CD4-positive, alpha-beta T cell treated with Interferon alpha-2 for 1 hour (primary cell): Measurements from ENCODE around the gene OR10V1.

Experiments
- DNase-seq, 2 donors: peaks; one replicate each; pipeline ENCODE4 v3.0.0-alpha.2; 2020 to 2022

The OR10V1 gene, protein sequence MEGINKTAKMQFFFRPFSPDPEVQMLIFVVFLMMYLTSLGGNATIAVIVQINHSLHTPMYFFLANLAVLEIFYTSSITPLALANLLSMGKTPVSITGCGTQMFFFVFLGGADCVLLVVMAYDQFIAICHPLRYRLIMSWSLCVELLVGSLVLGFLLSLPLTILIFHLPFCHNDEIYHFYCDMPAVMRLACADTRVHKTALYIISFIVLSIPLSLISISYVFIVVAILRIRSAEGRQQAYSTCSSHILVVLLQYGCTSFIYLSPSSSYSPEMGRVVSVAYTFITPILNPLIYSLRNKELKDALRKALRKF

DNA sequence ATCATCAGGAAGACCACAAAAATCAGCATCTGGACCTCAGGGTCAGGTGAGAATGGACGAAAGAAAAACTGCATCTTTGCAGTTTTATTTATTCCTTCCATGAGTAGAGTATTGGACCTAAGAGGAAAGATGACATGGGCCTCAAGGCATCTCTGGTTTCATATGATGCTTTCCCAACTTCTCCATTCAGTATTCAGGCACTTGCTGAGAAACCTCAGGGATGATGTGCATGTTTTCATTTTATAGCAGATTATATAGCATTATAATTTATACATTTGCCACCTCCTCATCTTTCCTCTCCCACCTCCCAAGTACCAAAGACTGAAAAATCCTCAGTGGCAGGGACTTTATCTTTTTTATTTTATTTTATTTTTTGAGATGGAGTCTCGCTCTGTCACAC lies at the start of gene OR10V1:
Gene OR10V1, minus strand, starts transcription at position 101 of the 400 bp plus-strand sequence. Its CDS starts 0 bp downstream, at position 101.
- no peak for DNase-seq

DNA sequence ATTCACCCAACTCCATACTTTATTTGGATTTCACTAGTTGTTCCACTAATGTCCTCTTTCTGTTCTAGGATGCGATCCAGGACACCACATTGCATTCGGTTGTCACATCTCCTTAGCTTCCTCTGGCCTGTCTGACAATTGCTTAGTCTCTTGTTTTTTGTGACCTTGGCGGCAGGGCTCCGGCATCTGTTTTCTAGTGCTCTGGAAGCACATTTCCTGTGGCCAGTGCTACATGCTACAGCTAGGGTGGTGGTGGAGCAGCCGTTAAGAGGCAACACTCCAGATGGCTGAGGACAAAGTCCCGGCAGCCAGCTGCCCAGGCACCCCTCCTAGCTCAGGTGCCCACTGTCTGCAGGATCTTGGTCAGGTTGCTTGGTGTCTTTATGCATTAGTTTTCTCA lies 48.3 kb upstream of the OR10V1 start:
- DNase-seq: no peak

DNA sequence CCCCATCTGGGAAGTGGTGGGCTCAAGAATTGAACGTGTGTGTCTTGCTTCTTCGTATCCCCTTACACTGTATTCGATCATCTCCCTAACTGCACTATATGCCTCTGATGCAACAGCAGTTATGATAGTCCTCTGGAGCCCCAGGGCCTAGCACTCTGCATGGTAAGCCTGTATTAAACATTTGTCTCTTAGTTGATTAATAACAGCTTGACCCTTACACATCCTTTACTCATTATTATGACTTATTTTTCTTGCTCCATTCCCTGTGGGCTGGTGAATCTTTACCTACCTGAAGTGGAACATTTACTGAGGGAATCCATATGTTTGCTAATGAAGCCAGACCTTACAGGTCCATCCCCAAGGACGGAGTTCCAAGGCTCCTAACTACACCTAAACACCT lies 47.1 kb upstream of the OR10V1 start:
- DNase-seq: no peak

DNA sequence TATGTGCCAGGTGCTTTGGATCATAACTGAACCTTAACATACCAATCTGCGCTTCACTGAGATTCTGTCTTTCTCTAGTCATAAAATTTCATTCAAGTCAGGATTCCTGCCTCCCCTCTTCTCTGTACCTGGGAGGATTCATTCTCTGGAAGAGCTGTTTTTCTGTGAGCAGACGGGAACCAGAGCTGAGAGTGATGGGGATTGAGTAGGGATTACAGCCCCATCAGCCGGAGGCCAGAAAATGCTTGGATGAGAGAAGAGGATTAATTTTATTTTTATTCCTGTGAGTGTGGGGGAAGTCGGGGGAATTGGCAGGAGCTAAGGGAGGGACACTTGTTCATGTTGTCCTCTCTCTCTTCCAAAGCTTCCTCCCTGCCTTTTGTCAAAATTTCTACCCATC lies 46.3 kb upstream of the OR10V1 start:
- no peak for DNase-seq

DNA sequence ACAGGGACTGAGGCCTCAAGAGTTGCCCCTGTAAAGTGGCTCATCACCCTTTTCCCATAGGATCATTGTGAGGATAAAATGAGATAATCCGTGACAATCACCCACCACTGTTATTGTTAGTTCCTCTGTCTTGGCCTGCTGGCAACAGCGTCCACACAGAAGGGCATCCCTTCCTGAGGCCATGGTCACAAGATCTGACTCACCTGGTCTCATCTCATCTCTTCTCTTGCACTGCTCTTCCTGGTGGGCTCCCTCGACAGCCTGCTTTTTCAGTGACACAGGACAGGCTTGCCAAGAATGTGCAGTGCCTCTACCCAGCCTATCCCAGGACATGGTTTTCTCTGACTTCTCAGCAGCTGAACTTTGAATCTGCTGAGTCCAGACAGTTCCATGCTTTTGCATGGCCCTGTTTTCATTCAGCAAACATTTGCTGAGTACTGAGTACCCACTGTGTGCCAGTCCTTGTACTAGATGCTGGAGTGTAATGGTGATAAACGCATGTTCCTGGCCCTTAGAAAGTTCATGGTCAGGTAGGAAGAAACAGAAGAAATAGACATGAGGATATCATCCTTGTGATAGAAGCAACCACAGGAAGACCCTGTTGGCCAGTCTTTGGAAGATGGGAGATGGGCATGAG lies 44.9 kb upstream of the OR10V1 start:
- DNase-seq: no peak

DNA sequence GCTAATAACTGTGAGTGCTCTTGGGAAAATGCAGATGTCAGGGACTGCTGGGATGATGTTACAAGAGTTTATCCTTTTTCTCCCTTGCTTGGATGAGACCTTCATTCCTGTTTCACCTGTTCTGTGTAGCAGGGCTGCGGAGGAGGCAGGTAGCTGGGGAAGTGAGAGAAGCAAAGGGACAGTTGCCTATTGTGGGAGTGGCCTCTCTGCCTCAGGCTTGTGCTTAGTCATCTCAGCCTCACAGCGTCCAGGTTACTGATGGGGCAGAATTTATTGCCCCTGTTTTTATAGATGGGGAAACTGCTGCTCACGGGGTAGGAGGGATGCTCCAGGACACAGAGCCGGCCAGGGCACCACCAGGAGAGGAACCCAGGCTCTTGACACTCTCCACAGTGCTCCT lies 43.2 kb upstream of the OR10V1 start:
- no peak for DNase-seq

DNA sequence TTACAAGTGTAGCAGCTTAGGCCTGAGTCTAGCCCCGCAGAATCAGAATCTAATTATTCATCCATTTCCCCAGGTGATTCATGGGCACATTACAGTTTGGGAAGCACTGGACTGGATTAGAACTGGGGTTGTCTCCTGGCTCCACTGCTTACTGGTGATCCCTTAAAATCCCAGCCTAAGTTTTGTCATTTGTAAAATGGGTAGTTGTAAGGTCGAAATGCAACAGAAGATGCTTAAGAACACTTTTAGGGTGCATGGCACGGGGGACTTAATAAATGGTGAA lies 42.9 kb upstream of the OR10V1 start:
- DNase-seq: no peak

DNA sequence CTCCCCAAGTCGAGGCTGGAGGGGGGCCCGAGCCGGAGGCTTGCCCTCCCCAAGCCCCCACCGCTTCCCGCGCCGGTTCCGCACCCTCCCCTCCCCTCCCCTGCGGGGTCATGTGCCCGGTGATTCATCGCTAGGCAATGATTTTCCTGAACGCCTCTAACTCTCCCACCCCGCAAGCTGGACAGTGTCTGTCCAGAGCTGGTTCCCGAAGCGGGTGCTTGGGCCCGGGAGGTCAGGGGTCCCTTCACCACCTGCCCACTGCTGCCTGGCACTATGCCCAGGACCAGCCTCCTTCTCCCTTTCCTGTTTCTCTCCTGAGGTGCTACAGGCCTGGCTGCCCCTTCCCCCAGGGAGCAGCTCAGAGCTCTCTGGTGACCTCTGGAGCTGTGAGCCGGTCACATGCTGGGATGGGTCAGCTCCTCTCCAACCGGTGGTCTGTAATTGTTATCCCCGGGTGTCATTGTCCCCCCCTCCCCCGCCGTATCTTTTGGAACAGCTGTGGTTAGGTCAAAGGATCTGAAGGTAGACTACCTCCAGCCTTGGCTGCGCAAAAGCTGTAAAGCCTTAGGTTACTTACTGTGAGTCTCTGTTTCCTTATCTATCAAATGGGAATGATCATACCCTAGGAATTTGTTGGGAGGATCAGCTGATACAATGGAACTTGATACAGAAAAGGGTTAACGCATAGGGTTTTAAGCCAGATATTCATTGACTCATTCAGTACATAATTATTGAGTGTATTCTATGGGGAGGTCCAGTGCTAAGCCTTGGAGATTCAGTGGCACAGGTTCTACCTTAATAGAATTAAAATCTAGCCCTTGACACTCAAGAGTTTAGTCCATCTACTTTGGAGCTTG lies 42.3 kb upstream of the OR10V1 start:
- DNase-seq: peak in 1 of 2 donors; percentile 44

DNA sequence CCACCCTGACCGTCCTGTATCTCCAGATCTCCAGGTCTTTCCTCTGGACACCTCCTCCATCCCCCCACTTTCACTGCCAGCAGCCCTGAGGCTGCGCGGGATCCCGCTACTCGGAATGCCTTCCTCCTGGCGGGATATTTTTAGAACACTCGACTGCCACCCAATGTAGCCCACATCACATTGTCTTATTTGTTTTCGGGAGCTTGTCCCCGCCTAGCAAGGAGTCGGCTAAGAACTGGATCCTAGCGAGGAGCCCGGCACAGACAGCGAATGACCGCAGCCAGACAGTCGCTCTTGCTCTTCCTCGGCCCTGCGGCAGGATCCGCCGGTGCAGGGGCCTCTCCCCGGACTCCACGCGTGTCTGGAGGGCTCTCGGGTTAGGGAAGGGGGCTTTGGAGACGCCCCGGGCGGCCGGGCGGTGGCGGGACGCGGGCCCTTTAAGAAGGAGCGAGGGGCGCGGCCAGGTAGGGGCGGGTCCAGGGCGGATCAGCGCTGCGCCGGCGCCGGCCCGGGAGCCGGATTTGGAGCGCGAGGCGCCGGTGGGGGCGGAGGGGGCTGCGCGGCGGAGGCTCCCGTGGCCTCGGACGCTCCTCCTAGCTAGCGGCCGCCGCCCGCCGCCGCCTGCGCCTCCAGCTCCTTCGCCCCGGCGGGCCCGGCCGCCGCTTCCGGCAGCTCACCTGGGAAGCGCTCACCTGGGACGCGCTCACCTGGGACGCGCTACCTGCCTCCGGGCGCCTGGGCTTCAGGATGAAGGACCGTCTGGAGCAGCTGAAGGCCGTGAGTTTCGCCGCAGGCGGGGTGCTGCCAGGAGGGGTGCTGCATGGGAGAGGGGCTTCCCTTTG lies 41.4 kb upstream of the OR10V1 start, which contains the start of gene STX3:
Gene STX3, plus strand, starts transcription at position 518 of the 842 bp plus-strand sequence. Its CDS starts 230 bp downstream, at position 748.
- peak; percentile 56 to 74 for DNase-seq

DNA sequence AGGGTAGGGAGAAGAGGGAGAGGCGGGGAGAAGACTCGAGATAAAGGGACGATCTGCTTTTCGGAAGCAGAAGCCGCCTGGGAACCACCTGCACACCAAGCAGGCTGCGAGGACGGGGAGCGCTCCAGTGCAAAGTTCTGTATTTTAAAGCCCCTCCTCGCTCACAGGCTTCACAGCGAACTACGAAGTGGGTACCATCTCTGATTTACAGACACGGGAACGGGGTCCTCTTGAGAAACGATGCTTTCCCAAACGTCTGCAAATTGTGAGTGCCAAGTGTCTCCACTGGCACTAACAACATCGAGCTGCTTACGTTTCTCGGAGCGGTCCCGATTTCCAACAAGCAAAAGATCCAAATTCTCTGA lies 40.8 kb upstream of the OR10V1 start:
- DNase-seq: peak in 1 of 2 donors; percentile 24

DNA sequence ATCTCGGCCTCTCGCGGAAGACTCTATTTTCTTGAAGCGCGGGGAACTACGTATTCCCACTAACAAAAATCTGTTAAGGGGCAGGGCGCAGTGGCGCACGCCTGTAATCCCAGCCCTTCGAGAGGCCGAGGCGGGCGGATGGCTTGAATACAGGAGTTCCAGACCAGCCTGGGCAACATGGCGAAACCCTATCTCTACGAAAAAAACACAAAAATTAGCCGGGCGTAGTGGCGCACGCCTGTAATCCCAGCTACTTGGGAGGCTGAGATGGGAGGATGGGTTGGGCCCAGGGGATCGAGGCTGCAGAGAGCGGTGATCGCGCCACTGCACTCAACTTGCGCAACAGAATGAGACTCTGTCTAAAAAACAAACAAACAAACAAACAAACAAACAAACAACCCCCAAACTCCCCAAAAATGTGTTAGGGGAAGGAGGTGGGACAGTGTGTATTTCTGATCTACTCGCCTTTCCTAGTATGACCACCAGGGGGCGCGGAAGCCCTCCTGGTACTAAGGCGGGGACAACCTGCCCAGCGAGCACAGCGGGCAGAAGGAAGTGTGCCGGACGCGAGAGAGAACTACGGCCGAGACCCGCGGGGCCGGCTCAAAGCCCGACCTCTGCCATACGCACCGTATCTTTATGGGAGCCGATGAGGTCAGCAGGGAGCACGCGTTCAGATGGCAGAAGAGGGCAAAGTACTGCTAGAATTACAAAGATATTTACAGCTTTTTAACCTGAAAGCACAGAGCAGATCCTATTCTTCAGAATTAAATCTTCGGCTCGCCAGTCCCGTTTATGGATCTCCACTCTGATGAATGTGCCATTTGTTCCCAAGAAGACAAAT lies 40.2 kb upstream of the OR10V1 start:
- peak; percentile 83 to 86 for DNase-seq

DNA sequence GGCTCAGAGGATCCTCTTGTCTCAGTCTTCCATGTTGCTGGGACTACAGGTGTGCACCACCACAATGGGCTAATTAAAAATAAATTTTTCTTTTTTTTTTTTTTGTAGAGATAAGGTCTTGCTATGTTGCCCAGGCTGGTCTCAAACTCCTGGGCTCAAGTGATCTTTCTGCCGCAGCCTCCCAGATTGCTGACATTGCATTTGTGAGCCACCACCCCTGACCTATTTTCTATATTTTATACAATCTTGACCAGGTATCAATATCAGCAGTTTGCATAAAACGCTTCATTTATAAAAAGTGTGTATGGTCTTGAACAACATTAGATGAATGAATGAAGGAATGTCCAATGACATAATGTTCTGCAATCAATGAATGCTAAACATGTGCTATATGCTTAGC lies 32.5 kb upstream of the OR10V1 start:
- DNase-seq: no peak

DNA sequence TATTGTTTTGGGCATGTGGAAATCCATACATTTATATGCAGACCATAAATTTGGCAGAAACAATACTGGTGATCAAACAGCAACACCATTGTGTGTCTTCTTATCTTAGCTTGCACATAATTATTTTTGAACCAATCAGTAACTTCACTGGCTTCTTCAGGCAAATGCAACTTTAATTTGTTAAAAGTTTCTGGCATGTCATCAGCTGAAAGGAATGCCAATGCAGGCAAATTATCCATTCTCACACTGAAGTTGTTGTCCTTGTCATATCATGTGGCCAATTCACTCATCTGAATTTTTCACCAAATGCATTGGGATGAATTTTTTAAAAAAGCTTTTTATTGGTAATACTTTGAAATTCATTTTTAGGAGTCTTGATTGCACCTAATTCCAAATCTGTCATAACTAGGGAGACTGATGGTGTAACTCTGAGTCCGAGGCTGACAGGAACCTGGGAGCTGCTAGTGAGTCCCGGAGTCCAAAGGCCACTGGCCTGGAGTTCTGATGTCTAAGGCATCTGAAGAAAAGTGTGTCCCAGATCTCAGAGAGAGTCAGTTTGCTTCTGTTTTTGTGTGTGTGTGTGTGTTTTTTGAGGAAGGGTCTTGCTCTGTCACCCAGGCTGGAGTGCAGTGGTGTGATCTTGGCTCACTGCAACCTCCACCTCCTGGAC lies 17.4 kb upstream of the OR10V1 start:
- DNase-seq: no peak

DNA sequence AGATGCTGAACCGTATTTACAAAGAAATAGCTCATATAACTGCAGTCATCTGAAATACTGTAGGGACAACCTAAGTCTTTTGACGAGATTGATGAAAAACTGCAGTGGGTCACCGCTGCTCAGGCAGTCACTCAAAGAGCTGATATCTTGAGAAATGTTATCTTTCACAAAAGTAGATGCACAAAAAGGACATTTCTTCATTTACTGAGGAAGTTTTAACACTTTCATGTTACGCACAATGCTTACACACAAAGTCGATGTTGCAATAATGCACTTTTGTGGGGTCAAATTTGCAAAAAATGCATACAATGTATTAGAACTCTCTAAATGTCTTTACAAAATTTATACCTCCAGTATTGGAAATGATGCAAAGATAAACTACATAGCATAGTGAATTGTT lies 16.2 kb upstream of the OR10V1 start:
- DNase-seq: no peak

DNA sequence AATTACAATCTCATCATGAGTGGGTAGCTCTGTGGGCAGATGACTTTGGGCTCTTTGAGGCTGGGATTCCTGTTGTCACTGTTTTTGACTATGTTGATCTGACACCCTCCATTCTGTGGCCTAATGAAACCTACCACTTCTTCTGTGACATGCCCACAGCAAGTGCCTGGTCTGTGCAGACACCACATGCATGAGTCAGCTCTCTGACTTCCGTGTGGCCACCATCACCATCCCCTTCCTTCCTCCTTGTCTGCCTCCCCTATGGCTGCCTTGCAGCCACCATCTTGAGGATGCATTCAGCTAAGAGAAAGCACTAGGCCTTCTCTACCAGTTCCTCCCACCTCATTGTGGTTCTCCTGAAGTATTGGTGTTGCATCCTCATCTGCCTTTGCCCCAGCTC lies 15.3 kb upstream of the OR10V1 start:
- peak; percentile 2 to 32 for DNase-seq

DNA sequence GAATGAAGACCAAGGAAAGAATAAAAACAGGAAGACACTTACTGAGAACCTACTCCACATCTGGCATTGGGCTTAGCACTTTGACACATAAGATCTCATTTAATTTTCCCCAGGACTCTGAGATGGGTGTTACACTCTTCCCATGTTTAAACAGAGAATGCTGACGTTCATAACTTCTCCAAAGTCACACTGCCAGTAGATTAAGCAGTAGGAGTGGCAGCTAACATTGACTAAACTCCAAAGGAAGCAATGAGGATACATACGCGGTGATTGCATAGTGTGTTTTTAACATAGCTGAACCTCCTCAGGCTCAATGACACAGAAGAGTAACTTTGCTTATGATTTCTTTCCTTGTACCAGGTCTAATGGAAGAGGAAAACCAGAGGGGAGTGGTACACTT lies 14.5 kb upstream of the OR10V1 start:
- no peak for DNase-seq

DNA sequence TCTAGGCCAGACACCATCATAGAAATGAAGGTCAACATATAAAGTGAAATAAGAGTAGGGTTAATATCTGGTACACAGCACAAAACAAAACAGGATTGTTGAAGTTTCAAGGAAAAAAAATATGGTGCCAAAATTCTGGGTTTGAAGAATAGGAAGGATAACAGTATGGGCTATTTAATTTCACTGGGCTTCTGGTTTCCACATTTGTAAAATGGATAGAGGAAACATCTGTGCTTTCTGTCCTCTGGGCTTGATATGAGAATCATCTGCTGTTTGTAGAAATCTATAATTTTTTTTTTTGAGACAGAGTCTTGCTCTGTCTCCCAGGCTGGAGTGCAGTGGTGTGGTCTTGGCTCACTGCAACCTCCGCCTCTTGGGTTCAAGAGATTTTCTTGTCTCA lies 13.8 kb upstream of the OR10V1 start:
- no peak for DNase-seq

DNA sequence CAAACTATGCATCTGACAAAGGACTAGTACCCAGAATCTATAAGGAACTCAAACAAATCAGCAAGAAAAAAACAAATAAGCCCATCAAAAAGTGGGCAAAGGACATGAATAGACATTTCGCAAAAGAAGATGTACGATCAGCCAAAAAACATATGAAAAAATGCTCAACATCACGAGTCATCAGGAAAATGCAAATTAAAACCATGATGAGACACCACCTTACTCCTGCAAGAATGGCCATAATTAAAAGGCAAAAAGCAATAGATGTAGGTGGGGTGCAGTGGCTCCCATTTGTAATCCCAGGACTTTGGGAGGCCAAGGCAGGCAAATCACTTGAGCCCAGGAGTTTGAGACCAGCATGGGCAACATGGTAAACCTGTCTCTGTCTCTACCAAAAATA lies 10.4 kb upstream of the OR10V1 start:
- DNase-seq: no peak

DNA sequence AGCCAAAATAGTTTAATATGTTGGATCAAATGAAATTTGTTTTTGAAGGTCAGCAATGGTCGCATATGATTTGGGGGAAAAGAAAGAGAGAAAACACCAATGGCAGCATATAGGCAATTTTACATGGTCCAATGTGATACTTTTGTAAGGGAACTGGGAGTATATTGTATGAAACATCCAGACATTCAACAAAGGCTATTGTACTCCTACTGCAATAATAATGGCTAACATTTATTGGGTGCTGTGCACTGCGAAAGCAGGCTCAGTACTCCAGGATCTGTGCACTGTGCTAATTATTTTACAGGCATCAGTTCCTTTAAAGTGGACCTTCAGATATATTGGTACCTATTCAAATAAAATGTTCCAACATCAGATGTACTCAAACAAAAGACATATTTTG lies 5.9 kb upstream of the OR10V1 start:
- no peak for DNase-seq

DNA sequence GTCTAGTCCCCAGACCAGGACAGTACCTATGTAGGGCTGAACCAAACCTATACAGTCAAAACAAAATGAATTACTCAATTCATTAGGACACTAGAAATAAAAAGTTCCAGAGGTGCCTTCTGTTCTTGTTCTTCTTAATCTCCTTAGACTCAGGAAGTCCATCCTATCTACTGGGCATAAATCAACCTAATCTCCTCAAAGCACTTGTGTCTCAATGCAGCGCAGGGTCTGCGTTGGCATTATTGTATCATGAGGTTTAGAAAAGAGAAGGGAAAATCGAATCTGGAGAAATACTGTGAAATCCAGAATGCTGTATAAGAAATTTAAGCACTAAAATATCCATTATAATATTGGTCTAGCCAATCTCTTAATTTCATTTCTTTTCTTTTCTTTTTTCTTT lies 2.4 kb upstream of the OR10V1 start:
- DNase-seq: no peak

DNA sequence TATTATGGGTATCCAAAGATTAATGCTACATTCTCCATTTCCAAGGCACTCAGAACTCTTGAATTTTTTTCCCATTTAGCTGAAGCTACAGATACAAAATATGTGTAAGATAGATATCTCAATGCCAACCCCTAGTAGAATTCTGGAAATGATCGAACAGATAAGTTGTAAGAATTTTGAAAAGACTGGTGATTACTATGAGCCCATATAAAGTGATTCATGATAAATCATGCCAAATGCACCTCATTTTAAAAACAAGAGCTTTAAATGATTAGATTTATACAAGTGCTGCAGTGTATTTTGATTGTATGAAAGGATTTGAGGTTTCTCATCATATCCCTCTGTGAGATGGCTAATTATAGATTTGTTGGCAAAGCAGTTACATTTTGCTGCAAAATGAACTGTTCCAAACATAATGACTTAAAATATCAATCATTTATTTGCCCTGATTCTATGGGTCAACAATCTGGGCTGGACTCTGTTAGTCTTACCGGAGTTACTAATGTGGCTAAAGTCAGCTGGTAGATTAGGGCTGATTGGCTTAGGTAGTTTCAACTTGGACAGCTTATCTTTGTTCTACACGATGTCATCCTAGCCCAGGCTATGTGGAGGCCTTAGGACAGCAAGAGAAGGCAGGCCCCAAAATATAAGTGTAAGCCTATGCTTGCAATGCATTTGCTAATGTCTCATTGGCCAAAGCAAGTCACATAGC lies 3.4 kb downstream of the OR10V1 start:
- no peak for DNase-seq
